Ascending aorta (tissue), 2 donors: Measurements from ENCODE around the gene NUAK2. TPM values are rescaled to one million over a fixed set of nuclear protein-coding genes. Genes with fewer than 3 reads are reported as not detected.

Source experiments
- DNase-seq, 2 donors: peaks; one replicate each; pipeline ENCODE4 v3.0.0-alpha.2; 2019; ENCODE audit warnings: low spot score in 2 of 2
- H3K27ac ChIP-seq, 2 donors: fragments of 200-600 bp; sonication (generic); one replicate each; pipeline ENCODE4 v1.5.1; 2016 to 2017; ENCODE audit warnings: mild to moderate bottlenecking in 1 of 2
- H3K27me3 ChIP-seq: fragments of 200-600 bp; sonication (generic); one replicate; pipeline ENCODE4 v1.5.1; 2017
- H3K36me3 ChIP-seq, 2 donors: fragments of 200-600 bp; sonication (generic); one replicate each; pipeline ENCODE4 v1.5.1; 2016
- H3K4me1 ChIP-seq, 2 donors: fragments of 200-600 bp; sonication (generic); one replicate each; pipeline ENCODE4 v1.5.1; 2016 to 2017; ENCODE audit warnings: mild to moderate bottlenecking in 1 of 2
- H3K4me3 ChIP-seq, 2 donors: fragments of 200-600 bp; sonication (generic); one replicate each; pipeline ENCODE4 v1.5.1; 2016 to 2017; ENCODE audit warnings: mild to moderate bottlenecking in 1 of 2
- H3K9me3 ChIP-seq, 2 donors: fragments of 200-600 bp; sonication (generic); one replicate each; pipeline ENCODE4 v1.5.1; 2016
- CTCF ChIP-seq, 3 experiments: fragments of 200-600 bp in 2 of 3; fragments of 450-650 bp in 1 of 3; sonication (generic) in 2 of 3; IDR thresholded peaks; one replicate each; pipeline ENCODE4 v1.5.1; 2016 to 2019; ENCODE audit warnings: antibody characterized with exemption in 3 of 3, mild to moderate bottlenecking in 1 of 3, moderate library complexity in 1 of 3
- intact Hi-C: fragments of 100-400 bp; cut with DNase I; formaldehyde crosslinking; loops from one replicate; pipeline ENCODE4 v1.15.1; 2023
- total RNA-seq: library from RNA; depleted of rRNA; stranded (reverse); fragments of >200 nt; gene quantifications from one replicate; pipeline ENCODE4 v1.1.0, GENCODE V29; 2016

NUAK2 gene
- total RNA-seq, 1 donor from 2014 or later = 0.85 TPM

- H3K4me1 ChIP-seq = peaks cover 9% of the 10 kb centered on the region in 2 donors
- H3K27me3 ChIP-seq = peaks cover 7% of the 10 kb centered on the region
- TF ChIP-seq CTCF (IDR thresholded peaks at IDR 0.05) = no peak
- intact Hi-C loops = no loop called here
- H3K36me3 ChIP-seq = no peaks in the 10 kb centered on the region
- H3K27ac ChIP-seq = no peak overlapping the region
- no peaks in the 10 kb centered on the region for H3K9me3 ChIP-seq
- H3K4me3 ChIP-seq = peak overlapping the region; percentile 38 to 55
- no peak for DNase-seq
Measured at GRCh38 chr1:205344066-205344928, 22.8 kb upstream of the NUAK2 start.

- Histone ChIP-seq H3K4me3 (peak overlapping the region; percentile 38 to 55), H3K27me3 (peaks cover 7% of the 10 kb centered on the region), H3K9me3 (no peaks in the 10 kb centered on the region), H3K27ac (no peak overlapping the region), H3K4me1 (peaks cover 9% of the 10 kb centered on the region in 2 donors), H3K36me3 (no peaks in the 10 kb centered on the region)
- intact Hi-C loops = no loop called here
- peak in 1 of 3 experiments; percentile 1 for TF ChIP-seq CTCF (IDR thresholded peaks at IDR 0.05)
- DNase-seq = no peak
Measured at GRCh38 chr1:205343431-205344065, 22.0 kb upstream of the NUAK2 start.

- H3K9me3 ChIP-seq = no peaks in the 10 kb centered on the region
- intact Hi-C loops = no loop called here
- peaks cover 9% of the 10 kb centered on the region in 2 donors for H3K4me1 ChIP-seq
- peaks cover 7% of the 10 kb centered on the region for H3K27me3 ChIP-seq
- H3K27ac ChIP-seq = no peak overlapping the region
- H3K4me3 ChIP-seq = peak overlapping the region in 1 of 2 donors; percentile 55
- no peaks in the 10 kb centered on the region for H3K36me3 ChIP-seq
- no peak for DNase-seq
- TF ChIP-seq CTCF (IDR thresholded peaks at IDR 0.05) = no peak
Measured at GRCh38 chr1:205342986-205343385, 21.4 kb upstream of the NUAK2 start.

- Histone ChIP-seq H3K36me3 (no peaks in the 10 kb centered on the region), H3K4me1 (peaks cover 9% of the 10 kb centered on the region in 2 donors), H3K4me3 (no peak overlapping the region), H3K9me3 (no peaks in the 10 kb centered on the region), H3K27me3 (peaks cover 7% of the 10 kb centered on the region), H3K27ac (no peak overlapping the region)
- intact Hi-C loops = no loop called here
- DNase-seq = no peak
- TF ChIP-seq CTCF (IDR thresholded peaks at IDR 0.05) = no peak
Measured at GRCh38 chr1:205340676-205341075, 19.1 kb upstream of the NUAK2 start.

- DNase-seq = no peak
- H3K9me3 ChIP-seq = no peaks in the 10 kb centered on the region
- peaks cover 9% of the 10 kb centered on the region in 2 donors for H3K4me1 ChIP-seq
- TF ChIP-seq CTCF (IDR thresholded peaks at IDR 0.05) = no peak
- no peak overlapping the region for H3K27ac ChIP-seq
- H3K36me3 ChIP-seq = no peaks in the 10 kb centered on the region
- H3K27me3 ChIP-seq = peaks cover 7% of the 10 kb centered on the region
- no peak overlapping the region for H3K4me3 ChIP-seq
- intact Hi-C loops = loop anchor here (5.0 kb wide), 1 partner anchor 93 kb away; no protein-coding TSS in a partner anchor
Measured at GRCh38 chr1:205339717-205340116, 18.2 kb upstream of the NUAK2 start.
